GM21717 (cell line): ENCODE data around the gene ANKRD26.
"Not testable (repeated sequence)": the region's sequence is repeated elsewhere in the genome, so short reads cannot be mapped to it uniquely, and the experiment has no call there.

Source experiments
- ATAC-seq: cut with Tn5 transposase; IDR thresholded peaks from one replicate; pipeline ENCODE4 v1.9.1; 2021; ENCODE audit warnings: mild to moderate bottlenecking, moderate library complexity; ENCODE audit not compliant: unreplicated experiment

Gene ANKRD26

DNA sequence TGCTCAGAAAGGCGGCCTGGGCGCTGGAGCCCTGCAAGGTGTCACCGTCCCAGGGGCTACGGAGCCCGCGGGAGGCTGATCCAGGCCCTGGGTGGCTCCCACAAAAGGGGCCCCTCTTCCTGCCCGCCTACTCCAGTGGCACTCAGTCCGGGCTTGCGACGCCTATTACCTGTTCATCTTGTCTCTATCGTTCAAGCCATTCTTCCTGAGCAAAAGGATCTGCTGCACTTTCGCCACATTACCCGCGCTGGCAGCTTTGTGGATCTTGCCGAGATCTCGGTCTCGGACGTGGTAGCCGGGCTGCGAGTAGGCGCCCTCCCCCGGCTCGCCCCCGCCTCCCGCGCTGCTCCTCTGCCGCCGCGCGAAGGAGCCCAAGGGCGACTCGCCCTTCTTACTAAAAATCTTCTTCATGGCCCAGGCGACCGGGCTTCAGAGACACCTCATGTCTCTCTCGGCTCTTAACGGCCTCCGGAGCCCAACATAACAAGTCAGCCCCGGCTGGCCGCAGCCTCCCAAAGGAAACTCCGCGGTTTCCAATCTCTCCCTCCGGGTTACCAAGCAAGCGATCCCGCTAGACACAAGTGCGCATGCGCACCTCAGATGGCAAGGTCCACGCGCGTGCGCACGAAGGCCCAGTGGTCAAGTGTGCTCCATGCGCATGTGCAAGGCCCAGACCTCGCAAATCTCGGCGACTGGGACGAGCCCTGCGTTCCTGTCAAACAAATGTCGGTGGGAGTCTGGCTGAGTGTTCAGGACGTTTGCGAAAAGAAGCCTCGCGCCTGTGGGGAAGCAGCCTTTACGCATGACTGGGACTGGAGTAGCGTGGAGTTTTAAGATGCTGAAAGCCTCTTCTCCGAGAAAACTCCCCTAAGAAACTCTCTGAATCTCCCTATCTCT lies at the start of gene ANKRD26:
Gene ANKRD26 (minus strand): TSS at position 579 of the 897 bp plus-strand sequence. CDS start 168 bp downstream, at position 411.
- ATAC-seq = peak; percentile 69

DNA sequence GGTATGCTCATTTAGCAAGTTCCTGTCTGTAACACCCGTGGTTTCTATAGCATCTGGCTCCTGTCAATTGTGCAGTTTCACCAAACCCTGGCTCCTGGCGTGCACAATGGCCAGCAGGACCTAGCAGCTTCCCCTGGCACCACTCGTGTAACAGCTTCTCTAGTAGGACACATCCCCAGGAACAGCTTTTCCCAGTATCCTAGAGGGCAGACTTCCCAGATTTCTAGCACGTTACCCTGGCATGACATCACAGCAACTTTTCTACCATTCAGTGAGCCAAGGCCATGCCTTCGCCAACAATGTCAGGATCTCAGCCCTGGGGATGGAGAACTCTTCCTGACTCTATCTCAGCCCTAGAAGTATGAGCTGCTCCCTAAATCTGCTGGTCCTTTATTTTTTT lies 47.4 kb upstream of the ANKRD26 start:
- ATAC-seq = no peak

DNA sequence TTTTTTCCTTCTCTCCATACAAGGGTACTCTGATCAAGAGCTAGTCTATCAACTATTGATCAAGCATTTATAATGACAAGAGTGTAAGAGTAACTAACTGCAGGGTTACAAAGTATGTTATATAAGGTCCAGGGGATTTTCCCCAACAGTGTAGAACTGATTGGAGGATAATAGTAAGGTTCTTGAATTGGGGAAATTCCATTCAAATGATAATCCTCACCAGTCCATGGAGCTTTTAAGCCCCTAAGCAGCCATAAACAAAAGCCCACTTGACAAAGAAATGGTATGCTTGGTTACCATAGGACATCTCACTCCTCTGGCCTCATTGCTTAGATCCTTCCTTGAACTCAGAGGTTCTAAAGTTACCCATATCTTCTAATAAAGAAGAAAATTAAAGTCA lies 45.6 kb upstream of the ANKRD26 start:
- no peak for ATAC-seq

GRCh38 chr10:27143686-27144085 lies 43.4 kb upstream of the ANKRD26 start:
- no peak for ATAC-seq

- ATAC-seq = no peak
Measured at GRCh38 chr10:27138277-27138676, 38.0 kb upstream of the ANKRD26 start.

DNA sequence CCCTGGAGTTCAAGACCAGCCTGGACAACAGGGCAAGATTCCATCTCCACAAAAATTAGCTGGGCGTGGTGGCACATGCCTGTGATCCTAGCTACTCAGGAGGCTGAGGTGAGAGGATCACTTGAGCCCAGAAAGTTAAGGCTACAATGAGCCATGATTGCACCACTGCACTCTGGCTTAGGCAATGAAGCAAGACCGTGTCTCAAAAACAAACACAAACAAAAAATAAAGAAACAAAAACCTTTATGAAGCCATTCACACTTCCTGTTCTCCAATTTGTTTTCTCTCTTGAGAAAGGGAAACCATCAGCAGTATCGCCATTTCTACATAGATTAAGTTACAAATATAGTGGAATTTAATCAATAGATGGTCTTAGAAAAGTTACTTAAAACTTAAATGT lies 34.1 kb upstream of the ANKRD26 start:
- no peak for ATAC-seq

DNA sequence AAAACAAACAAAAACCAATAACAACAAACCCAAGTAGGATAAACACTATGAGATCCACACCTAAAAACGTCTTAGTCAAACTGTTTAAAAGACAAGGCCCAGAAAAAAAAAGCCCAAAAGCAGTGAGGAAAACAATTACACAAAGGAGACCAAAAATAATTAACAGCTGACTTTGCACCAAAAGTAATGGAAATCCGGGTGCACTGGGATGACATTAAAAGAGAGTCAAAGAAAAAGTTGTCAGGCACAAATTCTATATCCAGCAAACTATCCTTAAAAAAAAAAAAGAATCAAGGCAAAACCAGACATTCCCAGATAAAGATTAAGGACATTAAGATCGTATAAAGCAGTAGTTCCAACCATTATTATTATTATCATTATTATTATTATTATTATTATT lies 7.9 kb upstream of the ANKRD26 start:
- ATAC-seq = no peak

DNA sequence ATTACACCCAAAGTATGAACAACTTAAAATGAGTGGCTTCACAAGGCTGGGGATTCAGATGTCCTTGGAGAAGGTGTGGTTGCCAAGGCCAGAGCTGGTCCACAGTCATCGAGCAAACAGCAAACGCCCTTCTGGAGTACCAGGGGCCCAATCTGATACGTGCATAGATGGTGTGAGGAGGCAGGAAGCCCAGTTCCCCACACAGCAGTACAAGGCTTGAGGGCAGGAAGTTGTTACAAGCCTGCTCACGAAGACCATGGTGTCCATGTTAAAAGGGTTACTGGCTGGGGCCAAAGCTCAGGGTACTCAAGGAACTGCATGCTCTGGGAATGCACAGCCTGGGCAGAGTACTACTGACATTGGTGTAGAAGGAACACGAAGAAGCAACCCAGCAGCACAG lies 4.6 kb upstream of the ANKRD26 start:
- ATAC-seq = no peak

- no peak for ATAC-seq
Measured at GRCh38 chr10:27100813-27101347, 586 bp upstream of the ANKRD26 start.

GRCh38 chr10:27099448-27099847 lies 846 bp downstream of the ANKRD26 start:
- ATAC-seq = no peak

GRCh38 chr10:27088119-27089044 lies 11.9 kb downstream of the ANKRD26 start:
- ATAC-seq = no peak

DNA sequence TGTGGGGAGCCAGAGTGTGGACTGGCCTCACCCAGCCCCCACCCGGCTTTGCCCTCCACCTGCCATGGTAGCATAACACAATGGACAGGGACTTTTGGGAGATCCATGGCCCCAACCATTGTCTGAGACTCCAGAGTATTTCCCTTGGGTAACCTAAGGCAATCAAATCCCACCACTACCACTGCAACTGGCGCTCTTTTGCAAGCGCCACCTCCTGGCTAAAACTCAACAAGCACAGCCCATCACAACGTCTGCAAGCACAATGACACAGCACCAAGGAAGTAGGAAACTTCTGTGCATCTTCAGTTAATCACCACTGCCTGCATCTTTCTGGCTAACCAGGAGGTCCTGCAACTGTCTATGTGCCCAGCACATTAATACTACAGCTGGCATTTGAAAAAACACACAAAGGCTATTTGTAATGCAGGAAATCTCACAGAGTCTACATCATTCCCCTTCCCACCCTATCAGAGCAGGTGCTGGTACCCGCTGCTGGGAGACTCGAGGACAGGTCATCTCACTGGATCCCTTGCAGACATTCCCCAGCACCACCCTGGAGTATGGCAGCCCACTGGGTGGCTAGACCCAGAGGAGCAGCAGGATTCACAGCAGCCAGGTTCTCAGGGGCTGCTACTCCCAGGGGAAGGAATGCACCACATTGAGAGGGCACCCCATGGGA lies 27.7 kb downstream of the ANKRD26 start:
- no peak for ATAC-seq

- ATAC-seq = no peak
Measured at GRCh38 chr10:27068217-27068891, 31.9 kb downstream of the ANKRD26 start.

GRCh38 chr10:27065084-27065483 lies 35.2 kb downstream of the ANKRD26 start:
- no peak for ATAC-seq

DNA sequence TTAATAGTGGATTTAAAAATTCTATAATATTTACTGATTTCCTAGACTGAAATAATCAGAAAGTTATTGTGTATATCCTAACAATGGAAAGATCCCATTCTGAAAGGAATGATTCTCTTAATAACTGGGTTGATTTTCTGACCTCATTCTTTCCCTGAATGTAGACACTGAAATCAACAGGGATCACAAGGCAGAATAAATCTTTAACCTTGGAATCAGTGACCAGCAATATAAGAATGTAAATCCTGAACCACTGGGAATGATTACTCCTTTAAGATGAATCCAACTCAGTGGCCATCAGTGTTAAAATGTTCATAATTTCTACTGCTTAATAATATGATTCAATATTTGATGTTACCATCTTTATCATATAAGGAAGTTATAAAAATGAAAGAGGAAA lies 47.6 kb downstream of the ANKRD26 start:
- ATAC-seq = no peak

DNA sequence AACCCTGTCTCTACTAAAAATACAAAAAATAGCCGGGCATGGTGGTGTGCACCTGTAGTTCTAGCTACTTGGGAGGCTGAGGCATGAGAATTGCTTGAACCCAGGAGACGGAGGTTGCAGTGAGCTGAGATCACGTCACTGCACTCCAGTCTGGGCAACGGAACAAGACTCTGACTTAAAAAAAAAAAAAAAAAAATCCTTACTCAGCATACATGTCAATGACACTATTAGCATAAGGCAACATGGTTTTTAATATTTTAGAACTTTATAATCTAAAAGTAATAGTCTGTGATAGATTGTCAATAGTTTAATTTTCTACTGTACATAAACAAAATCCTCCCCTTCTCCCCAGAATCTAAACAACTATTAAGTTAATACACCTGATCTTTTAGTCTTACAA lies 55.0 kb downstream of the ANKRD26 start:
- ATAC-seq = not testable (repeated sequence)

- ATAC-seq = no peak
Measured at GRCh38 chr10:27041196-27041595, 59.1 kb downstream of the ANKRD26 start.

- no peak for ATAC-seq
Measured at GRCh38 chr10:27038168-27038567, 62.1 kb downstream of the ANKRD26 start.

DNA sequence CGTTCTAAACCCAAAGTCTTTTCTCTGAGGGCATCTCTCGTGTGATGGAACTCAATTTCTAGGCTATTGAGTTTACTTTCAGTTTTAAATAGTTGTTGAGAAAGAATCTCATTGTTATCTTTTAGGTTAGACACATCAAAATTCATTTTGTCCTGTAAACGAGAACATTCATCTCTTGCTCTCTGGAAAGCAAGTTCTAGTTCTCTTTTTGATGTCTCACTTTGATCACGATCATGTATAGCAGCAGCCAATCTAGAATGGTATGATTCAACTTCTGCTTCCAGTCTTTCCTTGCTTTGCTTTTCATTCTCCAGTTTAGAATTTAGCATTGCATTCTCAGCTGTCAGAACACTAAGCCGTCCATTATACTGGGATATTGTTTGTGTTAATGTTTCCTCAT lies 65.1 kb downstream of the ANKRD26 start:
- ATAC-seq = no peak

DNA sequence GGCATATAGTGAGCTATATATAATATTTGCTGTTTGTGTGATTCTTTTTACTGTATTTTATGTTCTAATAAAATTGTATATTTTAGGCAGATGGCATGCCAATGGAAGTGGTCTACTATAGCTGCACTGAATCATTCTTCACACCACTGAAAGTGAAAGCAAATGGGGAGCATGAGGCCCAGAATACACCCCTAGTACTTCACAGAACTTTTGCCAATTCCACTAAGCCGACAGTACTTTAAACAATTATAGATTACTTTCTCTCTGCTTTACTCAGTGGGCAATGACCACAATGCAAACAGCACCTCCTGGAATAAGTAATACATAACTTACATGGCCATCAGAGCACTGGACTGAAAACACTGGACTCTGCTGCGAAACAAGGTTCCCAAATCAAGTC lies 70.2 kb downstream of the ANKRD26 start:
- no peak for ATAC-seq
